Esophagus muscularis mucosa (tissue), 4 donors: ENCODE measurements around the gene SH3GL3. TPM values are rescaled to one million over a fixed set of nuclear protein-coding genes. Genes with fewer than 3 reads are reported as not detected.

Source experiments
- DNase-seq: peaks from one replicate; pipeline ENCODE4 v3.0.0-alpha.2; 2017; ENCODE audit errors: extremely low spot score
- H3K27ac ChIP-seq, 4 donors: fragments of 200-600 bp; sonication (generic); replicated peaks in 1 of 4; 1 replicate in 3 of 4; 2 replicates in 1 of 4; pipeline ENCODE4 v1.5.1; 2016 to 2019; ENCODE audit warnings: mild to moderate bottlenecking in 1 of 4
- H3K27me3 ChIP-seq, 4 donors: fragments of 200-600 bp; sonication (generic); one replicate each; pipeline versions ENCODE4 v1.5.1 to v1.6.0; 2016 to 2019
- H3K36me3 ChIP-seq, 4 donors: fragments of 200-600 bp; sonication (generic); one replicate each; pipeline ENCODE4 v1.5.1; 2016 to 2019
- H3K4me1 ChIP-seq, 4 donors: fragments of 200-600 bp; sonication (generic); one replicate each; pipeline ENCODE4 v1.5.1; 2016 to 2019
- H3K4me3 ChIP-seq, 4 donors: fragments of 200-600 bp; sonication (generic); 1 replicate in 2 of 4; 2 replicates in 2 of 4; pipeline ENCODE4 v1.5.1; 2016 to 2019; ENCODE audit warnings: mild to moderate bottlenecking in 4 of 4, moderate library complexity in 1 of 4
- H3K9me3 ChIP-seq, 4 donors: fragments of 200-600 bp; sonication (generic); 1 replicate in 3 of 4; 2 replicates in 1 of 4; pipeline ENCODE4 v1.5.1; 2016 to 2019
- EP300 ChIP-seq: sonication (generic); formaldehyde crosslinking; IDR thresholded peaks from one replicate; pipeline ENCODE4 v1.6.1; 2017; ENCODE audit warnings: antibody characterized with exemption
- POLR2A ChIP-seq: fragments of 450-650 bp; IDR thresholded peaks from one replicate; pipeline ENCODE4 v1.6.1; 2017; ENCODE audit warnings: antibody characterized with exemption, moderate library complexity, mild to moderate bottlenecking, low read depth
- POLR2AphosphoS5 ChIP-seq, 2 donors: sonication (generic); formaldehyde crosslinking; IDR thresholded peaks; one replicate each; pipeline ENCODE4 v1.6.1; 2017; ENCODE audit warnings: antibody characterized with exemption in 2 of 2
- WGBS: methylation state at CpG from one replicate; pipeline ENCODE4 v1.1.5; 2018; 5-methylcytosine and 5-hydroxymethylcytosine counted together
- intact Hi-C: fragments of 100-400 bp; cut with DNase I; formaldehyde crosslinking; loops from one replicate; pipeline ENCODE4 v1.15.1; 2023
- total RNA-seq, 4 donors: library from RNA; depleted of rRNA; stranded (reverse); fragments of >200 nt; gene quantifications; one replicate each; pipeline versions ENCODE4 v1.1.0 to v1.2.1, GENCODE V29; 2016
- TF ChIP-seq, protein P1 (sequence below), 3 experiments: fragments of 200-600 bp in 2 of 3; fragments of 450-650 bp in 1 of 3; sonication (generic) in 2 of 3; IDR thresholded peaks; one replicate each; pipeline ENCODE4 v1.5.1; 2017 to 2019; ENCODE audit warnings: antibody characterized with exemption in 3 of 3, mild to moderate bottlenecking in 2 of 3, moderate library complexity in 1 of 3

SH3GL3 gene, protein sequence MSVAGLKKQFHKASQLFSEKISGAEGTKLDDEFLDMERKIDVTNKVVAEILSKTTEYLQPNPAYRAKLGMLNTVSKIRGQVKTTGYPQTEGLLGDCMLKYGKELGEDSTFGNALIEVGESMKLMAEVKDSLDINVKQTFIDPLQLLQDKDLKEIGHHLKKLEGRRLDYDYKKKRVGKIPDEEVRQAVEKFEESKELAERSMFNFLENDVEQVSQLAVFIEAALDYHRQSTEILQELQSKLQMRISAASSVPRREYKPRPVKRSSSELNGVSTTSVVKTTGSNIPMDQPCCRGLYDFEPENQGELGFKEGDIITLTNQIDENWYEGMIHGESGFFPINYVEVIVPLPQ
- total RNA-seq, result under 1 TPM in 1 of 4 donors, not detected in 3; 0.19 TPM

DNA sequence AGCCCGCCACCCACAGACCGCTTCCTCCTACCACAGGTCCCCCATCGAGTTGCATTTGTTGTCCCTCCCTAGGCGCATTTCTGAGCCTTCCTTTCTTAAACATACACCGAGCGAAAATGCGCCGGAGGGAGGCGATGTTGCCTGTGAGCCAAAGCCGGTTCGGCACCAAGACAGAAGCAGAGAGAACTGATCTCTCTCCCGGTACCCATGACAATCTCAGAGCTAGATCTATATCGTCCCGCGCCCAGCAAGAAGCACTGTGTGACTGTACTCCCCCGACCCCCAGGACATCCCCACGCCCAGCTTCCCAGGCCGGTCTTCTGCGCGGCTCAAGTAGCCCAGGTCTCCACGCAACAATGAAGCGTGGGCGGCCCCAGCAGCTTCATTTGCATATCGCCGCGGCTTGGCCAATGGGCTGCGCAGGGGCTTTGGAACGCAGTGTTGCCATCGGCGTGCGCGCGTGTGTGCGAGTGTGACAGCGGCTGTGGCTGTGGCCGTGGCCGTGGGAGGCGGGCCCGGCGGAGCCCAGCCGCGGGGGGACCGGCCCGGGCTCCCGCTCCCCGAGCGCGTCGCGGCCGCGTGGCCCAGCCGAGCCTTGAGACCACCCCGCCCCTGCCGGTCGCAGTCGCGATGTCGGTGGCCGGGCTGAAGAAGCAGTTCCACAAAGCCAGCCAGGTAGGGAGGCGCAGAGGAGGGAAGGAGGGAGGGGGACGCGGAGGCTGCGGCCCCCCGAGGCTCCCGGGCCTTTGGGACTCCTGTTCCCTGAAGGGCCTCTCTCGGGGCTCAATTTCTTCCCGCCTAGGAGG, at the start of gene SH3GL3:
TSS of gene SH3GL3 (plus strand) at position 438 of the 806 bp plus-strand sequence. CDS start at position 631, 193 bp downstream.
- no peak for TF ChIP-seq EP300
- TF ChIP-seq, protein P1, sequence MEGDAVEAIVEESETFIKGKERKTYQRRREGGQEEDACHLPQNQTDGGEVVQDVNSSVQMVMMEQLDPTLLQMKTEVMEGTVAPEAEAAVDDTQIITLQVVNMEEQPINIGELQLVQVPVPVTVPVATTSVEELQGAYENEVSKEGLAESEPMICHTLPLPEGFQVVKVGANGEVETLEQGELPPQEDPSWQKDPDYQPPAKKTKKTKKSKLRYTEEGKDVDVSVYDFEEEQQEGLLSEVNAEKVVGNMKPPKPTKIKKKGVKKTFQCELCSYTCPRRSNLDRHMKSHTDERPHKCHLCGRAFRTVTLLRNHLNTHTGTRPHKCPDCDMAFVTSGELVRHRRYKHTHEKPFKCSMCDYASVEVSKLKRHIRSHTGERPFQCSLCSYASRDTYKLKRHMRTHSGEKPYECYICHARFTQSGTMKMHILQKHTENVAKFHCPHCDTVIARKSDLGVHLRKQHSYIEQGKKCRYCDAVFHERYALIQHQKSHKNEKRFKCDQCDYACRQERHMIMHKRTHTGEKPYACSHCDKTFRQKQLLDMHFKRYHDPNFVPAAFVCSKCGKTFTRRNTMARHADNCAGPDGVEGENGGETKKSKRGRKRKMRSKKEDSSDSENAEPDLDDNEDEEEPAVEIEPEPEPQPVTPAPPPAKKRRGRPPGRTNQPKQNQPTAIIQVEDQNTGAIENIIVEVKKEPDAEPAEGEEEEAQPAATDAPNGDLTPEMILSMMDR (IDR thresholded peaks at IDR 0.05), result peak; percentile 15 to 32 (median 19)
- no peak for TF ChIP-seq POLR2A
- TF ChIP-seq POLR2AphosphoS5 (IDR thresholded peaks at IDR 0.05), result peak in 1 of 2 donors; percentile 27
- Histone ChIP-seq H3K36me3 (no peaks in the 10 kb centered on the region), H3K9me3 (no peaks in the 10 kb centered on the region), H3K4me3 (peak within 1 kb of the TSS; percentile 58 to 65 (median 59)), H3K27me3 (peaks cover 0 to 47% (median 0%) of the 10 kb centered on the region in 4 donors), H3K27ac (no peak within 1 kb of the TSS), H3K4me1 (peaks cover 8 to 19% (median 18%) of the 10 kb centered on the region in 4 donors)
- intact Hi-C loops, result loop anchor here (5.0 kb wide), 1 partner anchor 300 kb away; no protein-coding TSS in a partner anchor
- peak; percentile 95 for DNase-seq
- 3% methylated on average over 19 of the region's 68 CpGs for WGBS

DNA sequence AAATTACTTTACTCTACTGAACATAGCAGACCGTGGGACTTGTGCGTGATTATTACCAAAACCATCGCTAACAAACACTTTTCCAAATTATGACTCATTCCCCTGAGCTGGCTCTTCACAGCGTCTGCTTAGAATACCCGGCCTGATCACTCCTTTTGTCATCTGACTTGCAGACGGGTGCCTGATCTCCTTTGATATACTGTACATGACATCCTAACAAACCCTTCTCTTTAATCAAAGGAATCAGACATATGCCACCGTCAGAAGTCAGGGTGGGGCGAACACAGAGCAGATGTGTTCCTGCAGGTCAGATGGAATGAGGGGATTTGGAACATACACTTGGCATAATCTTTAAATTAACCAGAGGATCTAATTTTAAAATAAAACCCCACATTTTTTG, 48.5 kb upstream of the SH3GL3 start:
- no peaks in the 10 kb centered on the region for H3K9me3 ChIP-seq
- no peaks in the 10 kb centered on the region for H3K4me1 ChIP-seq
- no peak overlapping the region for H3K4me3 ChIP-seq
- intact Hi-C loops, result no loop called here
- H3K27ac ChIP-seq, result no peak overlapping the region
- TF ChIP-seq EP300 (no peak), POLR2AphosphoS5 (IDR thresholded peaks at IDR 0.05) (no peak), POLR2A (no peak)
- TF ChIP-seq, protein P1 (IDR thresholded peaks at IDR 0.05), result no peak
- H3K27me3 ChIP-seq, result peaks cover 0 to 67% (median 0%) of the 10 kb centered on the region in 4 donors
- no peaks in the 10 kb centered on the region for H3K36me3 ChIP-seq
- 61% methylated on average over 8 of the region's 8 CpGs for WGBS
- DNase-seq, result no peak

DNA sequence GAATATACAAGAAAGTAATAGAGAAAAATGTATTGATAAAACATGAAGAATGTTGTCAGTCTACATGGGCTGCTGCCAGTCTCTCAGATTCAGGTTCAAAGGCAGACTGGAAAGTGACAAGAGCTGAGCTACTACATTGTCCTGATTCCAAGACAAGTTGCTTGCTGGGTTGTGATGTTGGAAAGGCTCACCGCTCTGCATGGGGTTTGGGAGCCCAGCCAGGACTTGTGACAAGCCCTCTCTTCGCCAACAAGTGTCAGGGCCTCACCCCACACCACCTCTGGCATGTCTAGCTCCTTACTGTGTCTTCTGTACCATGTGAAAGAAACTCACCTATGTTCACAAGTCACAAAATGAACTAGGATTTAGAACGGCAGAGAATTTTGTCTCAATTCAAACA, 43.0 kb upstream of the SH3GL3 start:
- 33% methylated on average over 3 of the region's 3 CpGs for WGBS

DNA sequence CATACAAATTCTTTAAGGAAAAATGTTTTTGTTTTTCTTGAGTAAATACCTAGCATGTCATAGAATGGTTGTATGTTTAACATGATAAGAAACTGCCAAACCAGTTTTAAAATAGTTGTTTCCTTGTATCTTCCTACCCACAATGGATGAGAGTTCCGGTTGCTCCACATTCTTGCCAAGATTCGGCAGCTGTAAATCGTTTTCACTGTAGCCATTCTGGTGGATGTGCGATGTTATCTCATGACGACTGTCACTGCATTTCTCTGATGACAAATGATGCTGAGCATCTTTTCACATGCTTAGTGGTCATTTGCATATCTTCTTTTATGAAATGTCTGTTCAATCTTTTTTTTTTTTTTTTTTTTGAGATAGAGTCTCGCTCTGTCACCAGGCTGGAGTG, 36.6 kb upstream of the SH3GL3 start:
- H3K36me3 ChIP-seq, result no peaks in the 10 kb centered on the region
- no peak overlapping the region for H3K4me3 ChIP-seq
- no peak overlapping the region for H3K27ac ChIP-seq
- no peaks in the 10 kb centered on the region for H3K9me3 ChIP-seq
- intact Hi-C loops, result no loop called here
- no peaks in the 10 kb centered on the region for H3K4me1 ChIP-seq
- no peak for DNase-seq
- WGBS, result 77% methylated on average over 6 of the region's 6 CpGs
- no peak for TF ChIP-seq POLR2AphosphoS5 (IDR thresholded peaks at IDR 0.05)
- no peak for TF ChIP-seq EP300
- H3K27me3 ChIP-seq, result peaks cover 0 to 8% (median 0%) of the 10 kb centered on the region in 4 donors

More for the DNA sequence above, 43.0 kb upstream of the SH3GL3 start:
- H3K4me1 ChIP-seq, result peaks cover 0 to 9% (median 0%) of the 10 kb centered on the region in 4 donors
- no peaks in the 10 kb centered on the region for H3K36me3 ChIP-seq
- no peak for DNase-seq
- no peak overlapping the region for H3K4me3 ChIP-seq
- no peaks in the 10 kb centered on the region for H3K9me3 ChIP-seq
- no peak overlapping the region for H3K27ac ChIP-seq
- H3K27me3 ChIP-seq, result peaks cover 0 to 22% (median 0%) of the 10 kb centered on the region in 4 donors
- TF ChIP-seq POLR2A, result no peak
- intact Hi-C loops, result no loop called here

DNA sequence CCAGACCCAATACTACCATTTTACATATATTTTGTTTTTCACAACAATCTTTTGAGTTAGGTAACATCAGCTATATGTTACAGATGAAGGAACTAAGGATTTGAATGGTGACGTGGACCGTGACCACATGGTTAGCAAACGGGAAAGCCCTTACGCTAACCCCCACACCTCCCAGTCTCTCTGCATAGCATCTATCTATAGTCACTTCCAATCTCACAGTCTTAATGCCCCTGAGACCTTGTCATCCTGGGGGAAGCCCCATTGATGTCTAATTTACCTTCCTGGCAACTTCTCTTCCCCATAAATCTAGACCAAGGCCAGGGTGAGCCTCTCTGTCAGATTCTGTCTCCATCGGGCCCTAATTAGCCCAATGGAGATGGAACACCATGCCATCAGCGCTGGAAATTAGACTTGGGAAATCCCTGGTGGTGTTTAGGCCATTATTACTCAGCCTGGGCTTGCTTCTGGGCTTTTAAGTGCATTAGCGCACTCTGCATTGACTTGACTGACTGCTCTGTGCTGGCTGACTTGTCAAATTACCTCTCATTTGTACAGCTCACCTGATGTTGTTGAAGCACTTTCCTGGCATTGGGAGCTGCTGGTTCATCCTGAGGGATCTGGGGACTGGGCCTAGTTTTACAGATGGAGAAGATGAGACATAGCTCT, 34.0 kb upstream of the SH3GL3 start:
- WGBS, result 91% methylated on average over 7 of the region's 7 CpGs
- H3K27me3 ChIP-seq, result peaks cover 0 to 8% (median 0%) of the 10 kb centered on the region in 4 donors
- no peak overlapping the region for H3K27ac ChIP-seq
- TF ChIP-seq, protein P1 (IDR thresholded peaks at IDR 0.05), result no peak
- TF ChIP-seq POLR2AphosphoS5 (IDR thresholded peaks at IDR 0.05) (no peak), EP300 (no peak), POLR2A (no peak)
- no peak overlapping the region for H3K4me3 ChIP-seq
- no peaks in the 10 kb centered on the region for H3K4me1 ChIP-seq
- no peak for DNase-seq
- intact Hi-C loops, result no loop called here
- no peaks in the 10 kb centered on the region for H3K36me3 ChIP-seq
- no peaks in the 10 kb centered on the region for H3K9me3 ChIP-seq
